ENCODE measurements around the gene MAP1A. TPM values are rescaled to one million over a fixed set of nuclear protein-coding genes. Genes with fewer than 3 reads are reported as not detected.

Gene MAP1A
- total and polyA plus RNA-seq, 2 of the 13 experiments (the other 11 are each of a cell fraction or from before 2014, with no cell fraction given) = 0.01 to 0.07 TPM

DNA sequence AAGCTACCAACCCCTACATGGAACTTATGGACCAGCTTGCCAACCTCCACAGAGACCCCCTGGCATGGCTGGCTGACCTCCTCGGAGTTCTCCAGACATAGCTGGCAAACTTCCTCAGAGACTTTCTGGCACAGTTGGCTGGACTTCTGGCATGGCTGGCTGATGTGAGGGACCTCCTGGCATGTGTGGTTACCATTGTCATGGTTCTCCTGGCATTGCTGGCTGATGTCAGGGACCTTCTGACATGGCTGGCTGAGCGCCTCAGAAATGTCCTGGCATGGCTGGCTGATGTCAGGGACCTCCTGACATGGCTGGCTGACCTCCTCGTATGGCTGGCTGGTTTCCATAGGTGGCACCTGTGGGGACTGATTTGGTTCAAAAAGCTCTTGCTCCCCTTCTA, 17.5 kb downstream of the MAP1A start:
- no peaks in the 10 kb centered on the region for H3K27me3 ChIP-seq (ENCODE audit: control insufficient read depth in 1 of 2, insufficient read depth in 2 of 2, low read length in 2 of 2)
- WGBS (ENCODE audit: low lambda C conversion rate) = no CpG with 5 or more reads among the region's 3 CpGs
- ATAC-seq (no peak), DNase-seq (ENCODE audit: low spot score) (no peak), FAIRE-seq (no peak)
- no TSS peak for BruUV-seq (replicated peaks)
- H3K4me2 ChIP-seq (ENCODE audit: low read depth, low read length) = no peak overlapping the region
- TF ChIP-seq ZNF3 (CRISPR knock-in tag; IDR thresholded peaks at IDR 0.05) (no peak), MAZ (IDR thresholded peaks at IDR 0.05; ENCODE audit: borderline replicate concordance, low read depth, low read length) (no peak), MAZ (CRISPR knock-in tag; IDR thresholded peaks at IDR 0.05; ENCODE audit: low read depth) (no peak), NCOR1 (IDR thresholded peaks at IDR 0.05; ENCODE audit: borderline replicate concordance, low read length) (no peak), MEIS2 (CRISPR knock-in tag; IDR thresholded peaks at IDR 0.05) (no peak), ZNF282 (IDR thresholded peaks at IDR 0.05; ENCODE audit: partially characterized antibody) (no peak), DNMT3B (CRISPR knock-in tag; conservative IDR thresholded peaks at IDR 0.05) (no peak), KAT7 (CRISPR knock-in tag; IDR thresholded peaks at IDR 0.05; ENCODE audit: borderline replicate concordance) (no peak), ZSCAN21 (CRISPR knock-in tag; IDR thresholded peaks at IDR 0.05; ENCODE audit: borderline replicate concordance) (no peak)
- TF ChIP-seq, protein P1, sequence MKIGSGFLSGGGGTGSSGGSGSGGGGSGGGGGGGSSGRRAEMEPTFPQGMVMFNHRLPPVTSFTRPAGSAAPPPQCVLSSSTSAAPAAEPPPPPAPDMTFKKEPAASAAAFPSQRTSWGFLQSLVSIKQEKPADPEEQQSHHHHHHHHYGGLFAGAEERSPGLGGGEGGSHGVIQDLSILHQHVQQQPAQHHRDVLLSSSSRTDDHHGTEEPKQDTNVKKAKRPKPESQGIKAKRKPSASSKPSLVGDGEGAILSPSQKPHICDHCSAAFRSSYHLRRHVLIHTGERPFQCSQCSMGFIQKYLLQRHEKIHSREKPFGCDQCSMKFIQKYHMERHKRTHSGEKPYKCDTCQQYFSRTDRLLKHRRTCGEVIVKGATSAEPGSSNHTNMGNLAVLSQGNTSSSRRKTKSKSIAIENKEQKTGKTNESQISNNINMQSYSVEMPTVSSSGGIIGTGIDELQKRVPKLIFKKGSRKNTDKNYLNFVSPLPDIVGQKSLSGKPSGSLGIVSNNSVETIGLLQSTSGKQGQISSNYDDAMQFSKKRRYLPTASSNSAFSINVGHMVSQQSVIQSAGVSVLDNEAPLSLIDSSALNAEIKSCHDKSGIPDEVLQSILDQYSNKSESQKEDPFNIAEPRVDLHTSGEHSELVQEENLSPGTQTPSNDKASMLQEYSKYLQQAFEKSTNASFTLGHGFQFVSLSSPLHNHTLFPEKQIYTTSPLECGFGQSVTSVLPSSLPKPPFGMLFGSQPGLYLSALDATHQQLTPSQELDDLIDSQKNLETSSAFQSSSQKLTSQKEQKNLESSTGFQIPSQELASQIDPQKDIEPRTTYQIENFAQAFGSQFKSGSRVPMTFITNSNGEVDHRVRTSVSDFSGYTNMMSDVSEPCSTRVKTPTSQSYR (CRISPR knock-in tag; IDR thresholded peaks at IDR 0.05; ENCODE audit: borderline replicate concordance) = no peak
- no peak overlapping the region for H3K4me3 ChIP-seq (replicated peaks in 1 of 3; ENCODE audit: insufficient read depth in 1 of 3, low read depth in 2 of 3, low read length in 3 of 3)
- H3K9ac ChIP-seq (ENCODE audit: insufficient read depth, low read depth, low read length) = no peak overlapping the region
- no peak overlapping the region for H3K27ac ChIP-seq (ENCODE audit: extremely low read length, insufficient read depth, low read length)
- no peaks in the 10 kb centered on the region for H4K20me1 ChIP-seq (ENCODE audit: insufficient read depth, low read length)
- H2AFZ ChIP-seq (ENCODE audit: low read length) = no peak overlapping the region
- H3K9me3 ChIP-seq (ENCODE audit: low read length) = no peaks in the 10 kb centered on the region
- ChIA-PET POLR2A (no interaction called here), CTCF (ENCODE audit: low intra/inter-chr PET ratio, low total read pairs) (no interaction called here)
- H3K79me2 ChIP-seq (ENCODE audit: insufficient read depth, low read length) = no peaks in the 10 kb centered on the region
- in situ Hi-C loops (cut with HindIII; ENCODE audit: extremely low pct_ligation_motif_present, low pct_unique_long_range_greater_than_20kb) (no loop called here), intact Hi-C loops (cut with micrococcal nuclease; ENCODE audit: unreplicated experiment) (no loop called here)
- H3K36me3 ChIP-seq (replicated peaks in 1 of 2; ENCODE audit: control insufficient read depth in 1 of 2, insufficient read depth in 2 of 2, low read length in 2 of 2) = 0 out of 5 replicates have a peak, but pooled peaks cover 0 to 3% of the 10 kb centered on the region in 2 experiments
- no peaks in the 10 kb centered on the region for H3K4me1 ChIP-seq (ENCODE audit: insufficient read depth, low read length)

Data from HepG2 (cell line).